Erythroblast (primary cell): Measurements from ENCODE around the gene ADISSP.

Experiments
- GATA1 ChIP-seq: IDR thresholded peaks from 2 replicates; pipeline ENCODE4 v1.6.1; 2011; ENCODE audit warnings: low read depth, mild to moderate bottlenecking, control low read depth, low read length, moderate library complexity
- POLR2A ChIP-seq: IDR thresholded peaks from 2 replicates; pipeline ENCODE4 v1.6.1; 2011; ENCODE audit warnings: mild to moderate bottlenecking, low read length

GRCh38 chr20:3777381-3777715, 9.8 kb upstream of the ADISSP start:
- TF ChIP-seq POLR2A = no peak
- no peak for TF ChIP-seq GATA1
